ENCODE data around the gene GRIP1.

Gene GRIP1

GRCh38 chr12:66491853-66492252, 187.0 kb downstream of the GRIP1 start:
- H3K4me1 ChIP-seq (ENCODE audit: insufficient read depth, low read length): peaks cover 32% of the 10 kb centered on the region
- no peak overlapping the region for H3K9ac ChIP-seq (ENCODE audit: low read depth, low read length)
- H3K9me3 ChIP-seq (ENCODE audit: control insufficient read depth, insufficient read depth, low read length): no peaks in the 10 kb centered on the region
- H3K36me3 ChIP-seq (ENCODE audit: insufficient read depth, low read length): no peaks in the 10 kb centered on the region

- H3K36me3 ChIP-seq (ENCODE audit: insufficient read depth, low read length): no peaks in the 10 kb centered on the region
- no peak overlapping the region for H3K9ac ChIP-seq (ENCODE audit: low read depth, low read length)
- H3K4me1 ChIP-seq (ENCODE audit: insufficient read depth, low read length): no peaks in the 10 kb centered on the region
- no peaks in the 10 kb centered on the region for H3K9me3 ChIP-seq (ENCODE audit: control insufficient read depth, insufficient read depth, low read length)
Measured at GRCh38 chr12:66482351-66483203, 196.3 kb downstream of the GRIP1 start.

GRCh38 chr12:66467932-66468331, 210.9 kb downstream of the GRIP1 start:
- Histone ChIP-seq H3K4me1 (ENCODE audit: insufficient read depth, low read length) (no peaks in the 10 kb centered on the region), H3K36me3 (ENCODE audit: insufficient read depth, low read length) (no peaks in the 10 kb centered on the region), H3K9me3 (ENCODE audit: control insufficient read depth, insufficient read depth, low read length) (no peaks in the 10 kb centered on the region), H3K9ac (ENCODE audit: low read depth, low read length) (no peak overlapping the region)

- Histone ChIP-seq H3K36me3 (ENCODE audit: insufficient read depth, low read length) (no peaks in the 10 kb centered on the region), H3K9me3 (ENCODE audit: control insufficient read depth, insufficient read depth, low read length) (no peaks in the 10 kb centered on the region), H3K9ac (ENCODE audit: low read depth, low read length) (no peak overlapping the region), H3K4me1 (ENCODE audit: insufficient read depth, low read length) (no peaks in the 10 kb centered on the region)
Measured at GRCh38 chr12:66461331-66461730, 217.5 kb downstream of the GRIP1 start.

- Histone ChIP-seq H3K4me1 (ENCODE audit: insufficient read depth, low read length) (no peaks in the 10 kb centered on the region), H3K36me3 (ENCODE audit: insufficient read depth, low read length) (no peaks in the 10 kb centered on the region), H3K9me3 (ENCODE audit: control insufficient read depth, insufficient read depth, low read length) (no peaks in the 10 kb centered on the region), H3K9ac (ENCODE audit: low read depth, low read length) (no peak overlapping the region)
Measured at GRCh38 chr12:66459944-66460482, 218.9 kb downstream of the GRIP1 start.

- no peaks in the 10 kb centered on the region for H3K36me3 ChIP-seq (ENCODE audit: insufficient read depth, low read length)
- no peaks in the 10 kb centered on the region for H3K9me3 ChIP-seq (ENCODE audit: control insufficient read depth, insufficient read depth, low read length)
- peaks cover 4% of the 10 kb centered on the region; the same call in 1 of the 2 replicates for H3K4me1 ChIP-seq (ENCODE audit: insufficient read depth, low read length)
- H3K9ac ChIP-seq (ENCODE audit: low read depth, low read length): no peak overlapping the region
Measured at GRCh38 chr12:66456612-66457011, 222.3 kb downstream of the GRIP1 start.

- Histone ChIP-seq H3K9ac (ENCODE audit: low read depth, low read length) (no peak overlapping the region), H3K4me1 (ENCODE audit: insufficient read depth, low read length) (peaks cover 4% of the 10 kb centered on the region; the same call in 1 of the 2 replicates)
Measured at GRCh38 chr12:66453844-66454243, 225.0 kb downstream of the GRIP1 start.

GRCh38 chr12:66453120-66453519, 225.8 kb downstream of the GRIP1 start:
- H3K36me3 ChIP-seq (ENCODE audit: insufficient read depth, low read length): no peaks in the 10 kb centered on the region
- peaks cover 4% of the 10 kb centered on the region; the same call in 1 of the 2 replicates for H3K4me1 ChIP-seq (ENCODE audit: insufficient read depth, low read length)
- no peak overlapping the region for H3K9ac ChIP-seq (ENCODE audit: low read depth, low read length)
- H3K9me3 ChIP-seq (ENCODE audit: control insufficient read depth, insufficient read depth, low read length): no peaks in the 10 kb centered on the region

More at GRCh38 chr12:66453844-66454243, 225.0 kb downstream of the GRIP1 start:
- Histone ChIP-seq H3K9me3 (ENCODE audit: control insufficient read depth, insufficient read depth, low read length) (no peaks in the 10 kb centered on the region), H3K36me3 (ENCODE audit: insufficient read depth, low read length) (no peaks in the 10 kb centered on the region)

GRCh38 chr12:66449531-66449930, 229.3 kb downstream of the GRIP1 start:
- Histone ChIP-seq H3K9ac (ENCODE audit: low read depth, low read length) (no peak overlapping the region), H3K9me3 (ENCODE audit: control insufficient read depth, insufficient read depth, low read length) (no peaks in the 10 kb centered on the region), H3K4me1 (ENCODE audit: insufficient read depth, low read length) (peaks cover 4% of the 10 kb centered on the region; the same call in 1 of the 2 replicates), H3K36me3 (ENCODE audit: insufficient read depth, low read length) (no peaks in the 10 kb centered on the region)

GRCh38 chr12:66447643-66448042, 231.2 kb downstream of the GRIP1 start:
- Histone ChIP-seq H3K36me3 (ENCODE audit: insufficient read depth, low read length) (no peaks in the 10 kb centered on the region), H3K9me3 (ENCODE audit: control insufficient read depth, insufficient read depth, low read length) (no peaks in the 10 kb centered on the region)

GRCh38 chr12:66446276-66446675, 232.6 kb downstream of the GRIP1 start:
- Histone ChIP-seq H3K9ac (ENCODE audit: low read depth, low read length) (no peak overlapping the region), H3K4me1 (ENCODE audit: insufficient read depth, low read length) (peaks cover 7% of the 10 kb centered on the region), H3K36me3 (ENCODE audit: insufficient read depth, low read length) (no peaks in the 10 kb centered on the region), H3K9me3 (ENCODE audit: control insufficient read depth, insufficient read depth, low read length) (no peaks in the 10 kb centered on the region)

More at GRCh38 chr12:66447643-66448042, 231.2 kb downstream of the GRIP1 start:
- Histone ChIP-seq H3K9ac (ENCODE audit: low read depth, low read length) (no peak overlapping the region), H3K4me1 (ENCODE audit: insufficient read depth, low read length) (no peaks in the 10 kb centered on the region; the same call in 1 of the 2 replicates)

- Histone ChIP-seq H3K36me3 (ENCODE audit: insufficient read depth, low read length) (no peaks in the 10 kb centered on the region; the same call in 1 of the 2 replicates), H3K9me3 (ENCODE audit: control insufficient read depth, insufficient read depth, low read length) (no peaks in the 10 kb centered on the region), H3K4me1 (ENCODE audit: insufficient read depth, low read length) (peaks cover 7% of the 10 kb centered on the region), H3K9ac (ENCODE audit: low read depth, low read length) (no peak overlapping the region)
Measured at GRCh38 chr12:66441905-66442559, 236.8 kb downstream of the GRIP1 start.

GRCh38 chr12:66438601-66439000, 240.3 kb downstream of the GRIP1 start:
- no peaks in the 10 kb centered on the region for H3K9me3 ChIP-seq (ENCODE audit: control insufficient read depth, insufficient read depth, low read length)
- peaks cover 11% of the 10 kb centered on the region for H3K4me1 ChIP-seq (ENCODE audit: insufficient read depth, low read length)
- no peaks in the 10 kb centered on the region; the same call in 1 of the 2 replicates for H3K36me3 ChIP-seq (ENCODE audit: insufficient read depth, low read length)
- no peak overlapping the region for H3K9ac ChIP-seq (ENCODE audit: low read depth, low read length)

GRCh38 chr12:66430106-66430505, 248.8 kb downstream of the GRIP1 start:
- no peaks in the 10 kb centered on the region for H3K9me3 ChIP-seq (ENCODE audit: control insufficient read depth, insufficient read depth, low read length)
- H3K4me1 ChIP-seq (ENCODE audit: insufficient read depth, low read length): peaks cover 20% of the 10 kb centered on the region
- H3K9ac ChIP-seq (ENCODE audit: low read depth, low read length): no peak overlapping the region
- no peaks in the 10 kb centered on the region for H3K36me3 ChIP-seq (ENCODE audit: insufficient read depth, low read length)
